Measurements from ENCODE around the gene SPATA6L. TPM values are rescaled to one million over a fixed set of nuclear protein-coding genes. Genes with fewer than 3 reads are reported as not detected.

Gene SPATA6L
- total RNA-seq, 1 experiment from 2014 or later = 0.57 TPM

GRCh38 chr9:4576448-4576847 lies 89.8 kb downstream of the SPATA6L start:
- POLR2A ChIA-PET = no interaction called here
- BruUV-seq (replicated peaks) = no TSS peak

More at GRCh38 chr9:4576448-4576847, 89.8 kb downstream of the SPATA6L start:
- Histone ChIP-seq H3K9ac (ENCODE audit: low read length) (no peak overlapping the region), H3K36me3 (ENCODE audit: control insufficient read depth in 1 of 2, insufficient read depth in 2 of 2, low read length in 2 of 2) (no peaks in the 10 kb centered on the region), H3K79me2 (ENCODE audit: insufficient read depth, low read length) (no peaks in the 10 kb centered on the region), H4K20me1 (ENCODE audit: insufficient read depth) (no peaks in the 10 kb centered on the region), H3K4me1 (ENCODE audit: control insufficient read depth in 1 of 2, insufficient read depth in 2 of 2, low read length in 2 of 2) (no peaks in the 10 kb centered on the region), H3K4me2 (ENCODE audit: low read length) (no peak overlapping the region), H2AFZ (ENCODE audit: low read depth, low read length, poor library complexity, severe bottlenecking) (no peak overlapping the region), H3K27ac (ENCODE audit: low read depth, low read length) (no peak overlapping the region), H3K9me3 (ENCODE audit: control insufficient read depth in 1 of 2, insufficient read depth in 1 of 2, low read depth in 1 of 2, low read length in 2 of 2) (no peaks in the 10 kb centered on the region), H3K4me3 (replicated peaks in 1 of 2; ENCODE audit: low read depth in 1 of 2, low read length in 2 of 2) (no peak overlapping the region), H3K9me2 (ENCODE audit: insufficient read depth) (no peaks in the 10 kb centered on the region), H3K27me3 (ENCODE audit: insufficient read depth, low read length) (no peaks in the 10 kb centered on the region)
- ATAC-seq (no peak), DNase-seq (ENCODE audit: low read depth, low spot score) (no peak)
- ChIA-PET CTCF (no interaction called here), RAD21 (ENCODE audit: low non-redundant PET in 1 of 2, low total read pairs in 2 of 2, uncharacterized antibody in 2 of 2, unreplicated experiment in 2 of 2) (no interaction called here)
- intact Hi-C loops (cut with micrococcal nuclease) = no loop called here
- TF ChIP-seq EZH2 (IDR thresholded peaks at IDR 0.05) (no peak), EZH2phosphoT487 (IDR thresholded peaks at IDR 0.05; ENCODE audit: borderline replicate concordance) (no peak), ZBTB33 (IDR thresholded peaks at IDR 0.05; ENCODE audit: extremely low read depth, insufficient replicate concordance, low read length) (no peak), CBX3 (IDR thresholded peaks at IDR 0.05; ENCODE audit: low read depth) (no peak), POLR2AphosphoS5 (IDR thresholded peaks at IDR 0.05; ENCODE audit: low read depth, low read length) (no peak), YY1 (IDR thresholded peaks at IDR 0.05; ENCODE audit: extremely low read depth, insufficient replicate concordance, low read depth, low read length) (no peak), TCF7L2 (IDR thresholded peaks at IDR 0.05; ENCODE audit: borderline replicate concordance, extremely low read depth, insufficient read depth, insufficient read length) (no peak), ZNF274 (IDR thresholded peaks at IDR 0.05; ENCODE audit: low read depth, low read length) (no peak), SRF (IDR thresholded peaks at IDR 0.05; ENCODE audit: low read depth) (no peak), EGR1 (IDR thresholded peaks at IDR 0.05; ENCODE audit: low read depth) (no peak), RAD21 (IDR thresholded peaks at IDR 0.05; ENCODE audit: low read depth) (no peak), ELF1 (IDR thresholded peaks at IDR 0.05; ENCODE audit: borderline replicate concordance, low read depth) (no peak), SIN3A (IDR thresholded peaks at IDR 0.05; ENCODE audit: low read depth) (no peak)
- TF ChIP-seq, protein P1, sequence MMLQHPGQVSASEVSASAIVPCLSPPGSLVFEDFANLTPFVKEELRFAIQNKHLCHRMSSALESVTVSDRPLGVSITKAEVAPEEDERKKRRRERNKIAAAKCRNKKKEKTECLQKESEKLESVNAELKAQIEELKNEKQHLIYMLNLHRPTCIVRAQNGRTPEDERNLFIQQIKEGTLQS (IDR thresholded peaks at IDR 0.05) = no peak
- TF ChIP-seq, protein P2, sequence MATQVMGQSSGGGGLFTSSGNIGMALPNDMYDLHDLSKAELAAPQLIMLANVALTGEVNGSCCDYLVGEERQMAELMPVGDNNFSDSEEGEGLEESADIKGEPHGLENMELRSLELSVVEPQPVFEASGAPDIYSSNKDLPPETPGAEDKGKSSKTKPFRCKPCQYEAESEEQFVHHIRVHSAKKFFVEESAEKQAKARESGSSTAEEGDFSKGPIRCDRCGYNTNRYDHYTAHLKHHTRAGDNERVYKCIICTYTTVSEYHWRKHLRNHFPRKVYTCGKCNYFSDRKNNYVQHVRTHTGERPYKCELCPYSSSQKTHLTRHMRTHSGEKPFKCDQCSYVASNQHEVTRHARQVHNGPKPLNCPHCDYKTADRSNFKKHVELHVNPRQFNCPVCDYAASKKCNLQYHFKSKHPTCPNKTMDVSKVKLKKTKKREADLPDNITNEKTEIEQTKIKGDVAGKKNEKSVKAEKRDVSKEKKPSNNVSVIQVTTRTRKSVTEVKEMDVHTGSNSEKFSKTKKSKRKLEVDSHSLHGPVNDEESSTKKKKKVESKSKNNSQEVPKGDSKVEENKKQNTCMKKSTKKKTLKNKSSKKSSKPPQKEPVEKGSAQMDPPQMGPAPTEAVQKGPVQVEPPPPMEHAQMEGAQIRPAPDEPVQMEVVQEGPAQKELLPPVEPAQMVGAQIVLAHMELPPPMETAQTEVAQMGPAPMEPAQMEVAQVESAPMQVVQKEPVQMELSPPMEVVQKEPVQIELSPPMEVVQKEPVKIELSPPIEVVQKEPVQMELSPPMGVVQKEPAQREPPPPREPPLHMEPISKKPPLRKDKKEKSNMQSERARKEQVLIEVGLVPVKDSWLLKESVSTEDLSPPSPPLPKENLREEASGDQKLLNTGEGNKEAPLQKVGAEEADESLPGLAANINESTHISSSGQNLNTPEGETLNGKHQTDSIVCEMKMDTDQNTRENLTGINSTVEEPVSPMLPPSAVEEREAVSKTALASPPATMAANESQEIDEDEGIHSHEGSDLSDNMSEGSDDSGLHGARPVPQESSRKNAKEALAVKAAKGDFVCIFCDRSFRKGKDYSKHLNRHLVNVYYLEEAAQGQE (IDR thresholded peaks at IDR 0.05; ENCODE audit: low read depth) = no peak

Measured in HCT116 (cell line).